DMS 273 (cell line): ENCODE measurements around the gene KCTD20.
"Not testable (repeated sequence)": the region's sequence is repeated elsewhere in the genome, so short reads cannot be mapped to it uniquely, and the experiment has no call there.

Source experiments
- DNase-seq: peaks from one replicate; lab custom pipeline; 2025; ENCODE audit not compliant: unreplicated experiment; lab: John Stamatoyannopoulos, UW

Gene KCTD20

DNA sequence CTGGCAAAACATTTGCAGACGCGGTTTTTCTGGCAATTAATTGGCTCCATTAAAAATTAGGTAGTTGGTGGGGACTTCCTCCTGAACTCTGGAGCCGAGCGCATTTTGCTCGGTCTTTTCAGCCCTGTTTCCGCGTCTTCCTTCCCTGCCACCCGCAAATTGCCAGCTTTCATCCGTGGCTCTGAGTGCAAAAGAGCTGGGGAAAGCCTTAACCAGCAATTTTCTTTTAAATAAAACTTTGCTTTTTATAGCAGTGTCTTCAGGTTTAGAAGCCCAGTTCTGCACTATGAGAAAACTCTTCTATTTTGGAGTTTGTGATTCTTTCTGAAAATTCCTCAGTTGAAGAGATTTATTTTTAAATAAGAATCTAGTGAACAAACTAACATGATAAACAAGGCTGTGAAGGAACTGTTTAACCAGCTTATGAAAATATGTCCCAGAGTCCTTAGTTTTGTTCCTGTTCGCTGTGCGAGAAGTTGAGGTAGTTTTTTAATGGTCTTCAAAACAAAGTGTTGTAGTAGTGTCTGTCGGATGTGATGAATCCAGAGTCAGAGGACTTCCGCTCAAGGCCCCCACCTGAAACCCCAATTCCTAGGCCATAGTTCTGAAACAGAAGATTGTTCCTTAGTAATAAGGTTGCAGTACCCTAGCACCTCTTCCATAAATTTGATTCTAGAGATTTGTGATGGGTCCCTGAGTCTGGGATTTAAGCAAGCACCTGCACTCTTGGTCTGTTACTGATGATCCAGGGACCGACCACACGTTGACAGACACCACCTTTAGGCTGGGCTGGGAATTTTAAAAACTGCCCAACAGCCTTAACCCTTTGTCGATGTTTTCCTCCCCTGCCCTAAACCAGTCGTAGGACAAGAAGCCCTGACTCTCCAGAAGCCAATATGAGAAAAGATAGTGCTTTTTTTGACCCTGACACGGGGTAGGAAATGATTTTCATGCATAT, 950 bp downstream of the KCTD20 start:
- DNase-seq: peak; percentile 54

- DNase-seq: no peak
Measured at GRCh38 chr6:36444470-36444869, 1.7 kb downstream of the KCTD20 start.

DNA sequence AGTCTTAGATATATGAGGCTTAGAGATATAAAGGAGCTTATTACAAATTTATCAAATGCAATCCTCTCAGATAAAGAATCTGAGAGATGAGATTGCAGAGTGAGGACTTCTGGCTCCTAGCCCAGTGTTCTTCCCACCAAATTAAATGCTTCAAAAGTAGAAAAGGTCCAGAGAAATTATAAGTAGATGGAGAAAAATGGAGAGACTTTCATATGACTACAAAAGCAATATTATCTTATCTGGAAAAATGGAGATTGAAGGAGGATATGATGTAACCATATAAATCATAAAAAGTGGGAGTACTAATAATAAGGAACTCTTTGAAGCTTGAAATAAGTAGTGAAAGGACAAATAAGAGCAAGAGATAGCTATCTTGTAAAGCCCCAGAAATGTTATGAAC, 2.8 kb downstream of the KCTD20 start:
- no peak for DNase-seq

- not testable (repeated sequence) for DNase-seq
Measured at GRCh38 chr6:36449173-36449572, 6.4 kb downstream of the KCTD20 start.

DNA sequence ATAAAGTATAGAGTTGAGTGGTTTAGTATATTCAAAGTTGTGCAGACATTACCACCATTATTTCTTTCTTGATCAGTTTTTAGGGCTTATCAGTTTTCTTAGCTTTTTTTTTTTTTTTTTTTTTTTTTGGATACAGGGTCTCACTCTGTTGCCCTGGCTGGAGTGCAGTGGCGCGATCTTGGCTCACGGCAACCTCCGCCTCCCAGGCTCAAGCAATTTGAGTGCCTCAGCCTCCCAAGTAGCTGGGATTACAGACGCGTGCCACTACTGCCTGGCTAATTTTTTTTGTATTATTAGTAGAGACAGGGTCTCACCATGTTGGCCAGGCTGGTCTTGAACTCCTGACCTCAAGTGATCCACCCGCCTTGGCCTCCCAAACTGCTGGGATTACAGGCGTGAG, 10.1 kb downstream of the KCTD20 start:
- DNase-seq: not testable (repeated sequence)

GRCh38 chr6:36455486-36456027, 12.8 kb downstream of the KCTD20 start:
- no peak for DNase-seq

GRCh38 chr6:36459501-36459900, 16.7 kb downstream of the KCTD20 start:
- no peak for DNase-seq

GRCh38 chr6:36460916-36461315, 18.1 kb downstream of the KCTD20 start:
- no peak for DNase-seq

- DNase-seq: no peak
Measured at GRCh38 chr6:36461646-36462045, 18.8 kb downstream of the KCTD20 start.

DNA sequence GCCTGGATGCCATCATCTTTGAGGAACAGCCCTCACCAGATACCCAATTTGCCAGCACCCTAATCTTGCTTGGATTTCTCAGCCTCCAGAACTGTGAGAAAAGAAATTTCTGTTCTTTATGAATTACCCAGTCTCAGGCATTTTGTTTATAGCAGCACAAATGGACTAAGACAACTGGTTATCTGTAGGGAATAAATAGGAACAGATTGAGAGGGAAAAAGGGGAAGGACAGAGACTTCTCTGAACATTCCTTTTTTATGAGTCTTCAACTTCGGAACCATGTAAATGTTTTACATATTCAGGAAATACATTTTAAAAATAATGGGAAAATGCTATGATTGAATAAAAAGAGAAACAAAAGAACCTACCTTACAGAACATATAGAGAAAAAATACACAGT, 20.9 kb downstream of the KCTD20 start:
- DNase-seq: no peak

DNA sequence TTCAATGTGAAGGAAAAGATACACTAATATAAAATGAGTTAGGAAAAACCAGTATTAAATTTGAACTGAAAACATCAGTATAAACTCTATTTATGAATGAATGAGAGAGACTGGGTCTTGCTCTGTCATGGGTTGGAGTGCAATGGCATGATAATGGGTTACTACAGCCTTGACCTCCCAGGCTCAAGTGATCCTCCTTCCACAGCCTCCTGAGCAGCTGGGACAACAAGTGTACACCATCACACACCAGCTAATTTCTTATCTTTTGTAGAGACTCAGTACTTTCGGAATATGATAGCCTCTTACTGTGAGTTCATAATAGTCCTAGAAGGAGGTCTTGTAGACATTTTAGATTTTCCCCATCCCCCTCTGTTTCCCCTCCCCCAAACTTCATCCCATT, 21.4 kb downstream of the KCTD20 start:
- DNase-seq: no peak

- DNase-seq: no peak
Measured at GRCh38 chr6:36467625-36468024, 24.8 kb downstream of the KCTD20 start.

GRCh38 chr6:36469148-36469661, 26.4 kb downstream of the KCTD20 start:
- DNase-seq: no peak

GRCh38 chr6:36469946-36470345, 27.1 kb downstream of the KCTD20 start:
- DNase-seq: no peak

DNA sequence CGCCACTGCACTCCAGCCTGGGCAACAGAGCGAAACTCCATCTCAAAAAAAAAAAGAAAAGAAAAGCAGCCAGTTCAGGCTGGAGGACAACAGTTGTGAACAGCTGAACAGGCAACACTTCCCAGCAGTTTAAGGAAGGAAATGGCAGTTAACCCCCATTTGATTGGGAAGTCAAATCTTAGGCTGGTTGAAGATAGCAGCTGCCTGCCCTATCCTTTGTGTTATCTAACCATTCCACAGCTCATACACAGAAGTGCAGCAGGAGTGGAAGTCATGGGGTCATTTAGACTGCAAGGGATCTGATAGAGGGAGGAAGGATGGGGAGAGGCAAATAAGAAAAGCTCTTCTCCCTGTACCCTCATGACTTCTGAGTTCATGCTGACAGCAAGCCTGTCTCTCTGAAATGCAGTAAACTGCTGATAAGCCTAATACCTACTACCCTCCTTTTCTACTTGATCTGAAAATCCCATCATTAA, 35.3 kb downstream of the KCTD20 start:
- DNase-seq: no peak

DNA sequence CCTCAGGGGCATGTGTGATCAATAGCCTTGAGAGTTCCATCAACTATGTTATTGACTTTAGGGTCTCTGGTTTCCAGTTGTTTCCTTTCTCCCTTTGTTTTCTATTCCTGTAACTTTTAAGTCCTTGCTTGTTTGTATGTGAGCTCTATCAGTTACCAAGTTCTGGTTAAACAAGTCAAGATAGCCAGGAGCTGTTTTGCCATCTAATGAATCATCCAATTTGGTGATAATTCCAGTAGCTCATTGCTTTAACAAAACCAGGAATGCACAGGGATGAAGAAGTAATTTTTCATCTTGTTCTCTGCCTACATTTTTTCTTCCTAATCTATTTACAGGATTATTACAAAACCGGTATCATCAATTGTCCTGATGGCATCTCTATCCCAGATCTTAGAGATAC, 36.5 kb downstream of the KCTD20 start:
- no peak for DNase-seq

DNA sequence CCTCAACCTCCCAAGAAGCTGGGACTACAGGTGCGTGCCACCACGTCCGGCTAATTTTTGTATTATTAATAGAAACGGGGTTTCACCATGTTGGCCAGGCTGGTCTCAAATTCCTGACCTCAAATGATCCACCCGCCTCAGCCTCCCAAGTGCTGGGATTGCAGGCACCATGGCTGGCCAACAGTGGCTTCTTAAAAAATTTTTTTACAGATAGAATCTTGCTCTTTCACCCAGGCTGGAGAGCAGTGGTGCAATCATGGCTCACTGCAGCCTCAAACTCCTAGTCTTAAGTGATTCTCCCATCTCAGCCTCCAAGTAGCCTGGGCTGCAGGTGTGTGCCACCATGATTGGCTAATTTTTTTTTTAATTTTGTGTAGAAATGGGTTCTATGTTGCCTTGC, 40.5 kb downstream of the KCTD20 start:
- DNase-seq: not testable (repeated sequence)

GRCh38 chr6:36484736-36485135, 41.9 kb downstream of the KCTD20 start:
- no peak for DNase-seq

- DNase-seq: no peak
Measured at GRCh38 chr6:36487698-36488097, 44.9 kb downstream of the KCTD20 start.

- DNase-seq: no peak
Measured at GRCh38 chr6:36488221-36488620, 45.4 kb downstream of the KCTD20 start.

GRCh38 chr6:36489426-36489825, 46.6 kb downstream of the KCTD20 start:
- DNase-seq: no peak

DNA sequence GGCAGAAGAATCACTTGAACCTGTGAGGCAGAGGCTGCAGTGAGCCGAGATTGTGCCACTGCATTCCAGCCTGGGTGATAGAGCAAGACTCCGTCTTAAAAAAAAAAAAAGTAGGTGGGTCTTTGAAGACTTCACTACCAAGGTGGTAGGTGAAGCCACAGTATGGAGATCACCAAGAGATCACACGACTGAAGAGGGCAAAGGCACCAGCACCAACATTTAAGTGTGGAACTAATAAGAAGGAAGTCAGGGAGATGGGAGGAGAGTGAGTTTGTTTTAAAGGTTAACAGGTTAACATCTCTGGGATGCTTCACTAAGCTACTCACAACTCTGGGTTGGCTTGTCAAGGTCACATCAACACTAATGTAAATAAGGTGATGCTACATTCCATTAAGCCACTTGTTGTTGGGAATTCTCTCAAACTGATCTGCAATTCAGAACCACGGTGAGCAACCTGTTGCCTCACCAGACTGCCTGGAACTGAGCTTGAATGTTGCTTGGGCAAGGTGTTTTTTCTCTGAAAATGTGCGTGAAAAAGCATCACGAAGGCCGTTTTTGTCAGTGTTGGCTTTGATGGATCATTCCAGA, 48.7 kb downstream of the KCTD20 start:
- DNase-seq: no peak
